Lower leg skin (tissue), 3 donors: ENCODE data around the gene STRN4.

Source experiments
- POLR2A ChIP-seq, 2 donors: fragments of 450-650 bp; IDR thresholded peaks; one replicate each; pipeline ENCODE4 v1.6.1; 2016 to 2017; ENCODE audit warnings: antibody characterized with exemption in 2 of 2, mild to moderate bottlenecking in 1 of 2, moderate library complexity in 1 of 2
- TF ChIP-seq, protein P1 (sequence below), 3 donors: fragments of 450-650 bp; IDR thresholded peaks; one replicate each; pipeline ENCODE4 v1.5.1; 2016; ENCODE audit warnings: antibody characterized with exemption in 3 of 3, mild to moderate bottlenecking in 3 of 3, moderate library complexity in 2 of 3

DNA sequence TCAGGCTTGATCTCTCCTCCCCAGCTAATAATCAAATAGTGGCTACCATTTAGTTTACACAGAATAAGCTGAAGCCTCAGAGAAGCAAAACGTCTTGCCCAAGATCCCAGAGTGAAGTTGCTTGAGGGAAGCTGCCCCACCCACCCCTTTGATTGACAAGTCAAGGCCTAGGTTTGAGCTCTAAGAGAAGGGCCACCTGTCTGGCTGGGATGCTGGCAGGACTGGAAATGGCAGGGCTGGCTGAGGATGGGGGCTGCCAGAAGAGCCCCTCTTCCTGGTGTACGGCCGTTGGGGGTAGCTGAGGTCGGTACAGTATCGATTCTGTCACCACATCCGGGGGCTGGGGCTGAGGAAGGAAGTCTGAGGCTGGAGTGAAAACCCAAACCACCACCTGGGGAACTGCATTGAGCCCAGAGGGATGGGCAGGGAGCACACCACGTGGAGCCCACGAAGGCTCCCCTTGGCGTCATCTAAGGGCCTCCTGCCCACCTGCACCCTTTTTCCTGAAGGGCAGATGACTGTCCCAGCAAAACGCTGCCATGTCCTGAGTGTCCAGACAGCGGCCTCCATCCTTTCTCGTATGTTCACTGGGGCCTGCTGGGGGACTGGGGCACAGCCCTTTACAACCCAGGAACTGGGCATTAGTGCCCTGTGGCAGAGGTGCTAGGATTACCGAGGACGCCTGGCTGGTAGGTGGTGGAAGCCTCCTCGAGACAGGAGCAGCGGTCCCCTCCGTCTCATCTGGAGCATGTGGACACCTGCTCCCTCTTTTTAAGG is 27.9 kb downstream of the STRN4 start:
- TF ChIP-seq, protein P1, sequence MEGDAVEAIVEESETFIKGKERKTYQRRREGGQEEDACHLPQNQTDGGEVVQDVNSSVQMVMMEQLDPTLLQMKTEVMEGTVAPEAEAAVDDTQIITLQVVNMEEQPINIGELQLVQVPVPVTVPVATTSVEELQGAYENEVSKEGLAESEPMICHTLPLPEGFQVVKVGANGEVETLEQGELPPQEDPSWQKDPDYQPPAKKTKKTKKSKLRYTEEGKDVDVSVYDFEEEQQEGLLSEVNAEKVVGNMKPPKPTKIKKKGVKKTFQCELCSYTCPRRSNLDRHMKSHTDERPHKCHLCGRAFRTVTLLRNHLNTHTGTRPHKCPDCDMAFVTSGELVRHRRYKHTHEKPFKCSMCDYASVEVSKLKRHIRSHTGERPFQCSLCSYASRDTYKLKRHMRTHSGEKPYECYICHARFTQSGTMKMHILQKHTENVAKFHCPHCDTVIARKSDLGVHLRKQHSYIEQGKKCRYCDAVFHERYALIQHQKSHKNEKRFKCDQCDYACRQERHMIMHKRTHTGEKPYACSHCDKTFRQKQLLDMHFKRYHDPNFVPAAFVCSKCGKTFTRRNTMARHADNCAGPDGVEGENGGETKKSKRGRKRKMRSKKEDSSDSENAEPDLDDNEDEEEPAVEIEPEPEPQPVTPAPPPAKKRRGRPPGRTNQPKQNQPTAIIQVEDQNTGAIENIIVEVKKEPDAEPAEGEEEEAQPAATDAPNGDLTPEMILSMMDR (IDR thresholded peaks at IDR 0.05): no peak
- no peak for TF ChIP-seq POLR2A (IDR thresholded peaks at IDR 0.05)
